PFSK-1 (cell line): ENCODE data around the gene FBXO10.

Source experiments
- POLR2AphosphoS5 ChIP-seq: IDR thresholded peaks from 2 replicates; pipeline ENCODE4 v1.6.1; 2012; ENCODE audit warnings: low read depth, mild to moderate bottlenecking, control low read depth, low read length, moderate library complexity
- TAF1 ChIP-seq: IDR thresholded peaks from 2 replicates; pipeline ENCODE4 v1.6.1; 2012; ENCODE audit warnings: low read length, control low read depth, borderline replicate concordance; ENCODE audit not compliant: insufficient read depth

GRCh38 chr9:37476930-37477329 is 99.2 kb downstream of the FBXO10 start:
- TF ChIP-seq POLR2AphosphoS5 (no peak), TAF1 (no peak)
